Activated T-cell treated with anti-CD3 and anti-CD28 coated beads, Interleukin-2, amount 50 U/mL, for 1 hour (primary cell): ENCODE results near the gene STATH.
"Not testable (repeated sequence)": the region's sequence is repeated elsewhere in the genome, so short reads cannot be mapped to it uniquely, and the experiment has no call there.

ENCODE experiments used
- DNase-seq: peaks from one replicate; pipeline ENCODE4 v3.0.0-alpha.2; 2020

Gene STATH, protein sequence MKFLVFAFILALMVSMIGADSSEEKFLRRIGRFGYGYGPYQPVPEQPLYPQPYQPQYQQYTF

DNA sequence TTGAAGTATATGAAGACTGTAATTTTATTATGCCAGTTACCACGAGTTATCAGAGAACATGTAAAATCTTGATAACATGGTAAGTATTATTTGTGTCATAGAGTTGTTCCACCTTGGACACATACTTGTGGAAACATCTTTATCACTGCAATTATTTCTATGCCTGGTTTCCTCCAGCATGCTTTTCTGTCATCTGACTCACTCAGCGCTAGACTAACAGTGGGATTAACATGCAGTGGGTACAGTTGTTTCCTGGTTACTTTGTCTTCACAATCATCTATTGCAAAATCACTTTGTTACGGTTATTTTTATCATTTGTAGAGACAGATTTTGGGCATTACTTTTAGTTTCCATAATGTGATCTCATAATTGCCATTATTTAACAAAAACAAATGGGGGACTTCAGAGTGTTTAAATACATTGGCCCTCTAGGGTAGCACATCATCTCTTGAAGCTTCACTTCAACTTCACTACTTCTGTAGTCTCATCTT lies at the start of gene STATH:
TSS of gene STATH (plus strand) at position 441 of the 491 bp plus-strand sequence. CDS start 2,472 bp downstream, outside the sequence.
- no peak for DNase-seq

DNA sequence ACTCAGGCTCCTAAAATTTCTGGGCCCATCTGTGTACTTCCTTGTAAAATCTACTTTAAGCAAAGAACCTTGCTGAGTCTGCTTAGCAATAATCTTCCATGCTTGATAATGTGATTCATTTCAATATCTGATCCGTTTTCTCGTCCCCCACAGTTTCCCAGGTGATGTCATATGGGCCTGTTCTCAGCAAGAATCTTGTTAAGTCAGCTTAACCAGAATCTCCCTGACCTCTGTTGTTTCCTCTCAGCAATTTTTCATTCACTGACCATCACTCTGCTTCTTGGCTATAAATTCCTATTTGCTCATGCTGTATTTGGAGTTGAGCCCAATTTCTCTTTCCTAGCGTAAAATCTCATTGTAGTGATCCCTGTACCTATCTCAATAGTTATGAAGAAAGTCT lies 44.2 kb upstream of the STATH start:
- DNase-seq: no peak

DNA sequence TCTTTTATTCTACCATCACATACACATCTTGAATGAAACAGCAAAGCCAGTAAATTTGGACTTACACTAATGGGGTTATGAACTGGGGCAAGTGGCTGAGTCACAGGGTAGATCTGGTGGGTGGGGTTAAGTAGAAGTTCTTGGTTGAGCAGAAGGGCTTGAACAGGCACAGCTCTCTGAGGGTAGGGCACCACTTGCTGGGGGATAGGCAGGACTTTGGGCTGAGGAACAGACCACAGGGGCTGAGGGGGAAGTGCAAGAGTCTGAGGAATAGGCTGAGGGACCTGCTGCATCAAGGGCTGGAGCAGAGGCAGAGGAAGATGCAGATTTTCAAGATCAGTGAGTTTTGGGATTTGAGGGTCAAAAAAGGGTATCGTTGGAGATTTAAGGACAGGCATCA lies 38.6 kb upstream of the STATH start:
- no peak for DNase-seq

DNA sequence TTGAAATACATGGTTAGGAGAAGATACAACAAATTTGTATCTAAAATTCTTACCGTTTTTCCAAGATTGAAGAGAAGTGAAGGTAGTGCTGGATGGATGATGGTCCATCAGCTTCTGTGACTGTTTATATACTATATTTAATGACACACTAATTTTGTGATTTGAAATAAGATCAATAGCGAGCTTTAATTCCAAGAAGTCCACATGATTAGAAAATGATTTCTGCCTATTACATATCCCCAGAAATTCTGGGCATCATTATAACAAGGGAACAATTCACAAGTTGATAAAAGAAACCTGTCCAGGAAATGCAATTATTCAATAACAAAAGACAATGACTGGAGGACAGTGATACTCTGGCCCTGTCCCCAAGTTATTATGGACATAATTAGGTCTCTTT lies 30.1 kb upstream of the STATH start, which contains the start of gene CSN2:
TSS of gene CSN2 (minus strand) at position 101 of the 400 bp plus-strand sequence. CDS start 4,733 bp downstream, outside the sequence.
- no peak for DNase-seq

DNA sequence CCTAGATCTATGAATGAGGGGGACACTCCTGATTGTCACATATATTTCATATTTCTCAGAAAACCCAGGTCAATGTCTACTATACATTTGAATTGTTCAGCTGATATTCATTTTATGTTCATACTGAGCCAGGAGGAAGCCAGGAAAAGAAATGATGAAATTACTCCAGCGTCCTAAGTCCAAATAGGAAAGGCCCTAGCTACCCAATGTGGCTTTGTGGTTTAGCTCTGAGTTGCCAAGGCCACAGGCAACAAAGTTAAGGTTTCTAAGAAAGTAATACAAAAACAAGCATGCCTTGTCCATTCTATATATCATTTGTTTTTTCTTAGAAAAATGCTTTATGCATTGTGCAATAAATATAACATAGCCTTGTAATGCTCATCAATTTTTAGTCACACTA lies 25.7 kb upstream of the STATH start:
- no peak for DNase-seq

DNA sequence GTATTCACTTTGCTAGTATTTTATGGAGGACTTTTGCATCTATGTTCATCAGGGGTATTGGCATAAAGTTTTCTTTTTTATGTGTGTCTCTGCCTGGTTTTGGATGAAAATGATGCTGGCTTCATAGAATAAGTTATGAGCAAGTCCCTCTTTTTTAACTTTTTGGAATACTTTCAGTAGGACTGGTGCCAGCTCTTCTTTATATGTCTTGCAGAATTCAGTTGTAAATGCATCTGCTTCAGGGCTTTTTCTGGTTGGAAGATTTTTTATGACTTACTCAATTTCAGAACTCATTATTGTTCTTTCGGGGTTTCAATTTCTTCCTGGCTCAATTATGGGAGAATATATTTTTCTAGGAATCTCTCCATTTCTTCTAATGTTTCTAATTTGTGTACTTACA lies 21.1 kb upstream of the STATH start:
- no peak for DNase-seq

DNA sequence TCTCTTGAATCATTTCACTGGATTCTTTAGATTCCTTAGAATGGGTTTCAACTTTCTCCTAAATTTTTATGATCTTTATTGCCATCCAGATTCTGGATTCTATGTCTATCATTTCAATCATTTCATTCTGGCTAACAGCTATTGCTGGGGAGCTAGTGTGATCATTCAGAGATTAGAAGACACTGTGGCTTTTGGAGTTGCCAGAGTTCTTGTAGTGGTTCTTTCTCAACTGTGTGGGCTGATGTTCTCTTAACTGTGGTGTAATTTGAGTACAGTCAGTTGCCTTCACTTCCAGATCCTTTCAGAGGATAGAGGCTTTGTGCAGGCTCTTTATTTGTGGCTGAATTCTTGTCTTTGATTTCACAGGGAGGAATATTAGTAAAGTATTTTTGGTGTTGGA lies 18.2 kb upstream of the STATH start:
- no peak for DNase-seq

DNA sequence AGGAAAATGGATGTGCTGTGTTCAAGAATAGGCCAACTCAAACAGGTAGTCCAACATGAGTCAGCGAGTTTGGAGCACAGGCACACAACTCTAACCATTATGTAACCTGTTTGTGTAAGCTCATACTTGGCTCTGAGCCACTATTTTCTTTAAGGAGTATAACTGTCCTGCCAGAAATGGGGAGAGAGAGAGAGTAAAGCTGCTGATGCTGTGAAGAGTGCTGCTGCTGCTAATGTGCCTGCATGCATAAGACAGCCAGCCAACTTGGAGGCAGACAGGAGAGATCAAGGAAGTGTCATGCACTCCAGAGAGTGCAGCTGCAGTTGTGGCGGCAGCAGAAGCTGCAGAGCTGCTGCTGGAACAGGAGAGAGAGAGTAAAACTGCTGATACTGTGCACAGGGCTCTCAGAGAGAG lies 11.7 kb upstream of the STATH start:
- no peak for DNase-seq

DNA sequence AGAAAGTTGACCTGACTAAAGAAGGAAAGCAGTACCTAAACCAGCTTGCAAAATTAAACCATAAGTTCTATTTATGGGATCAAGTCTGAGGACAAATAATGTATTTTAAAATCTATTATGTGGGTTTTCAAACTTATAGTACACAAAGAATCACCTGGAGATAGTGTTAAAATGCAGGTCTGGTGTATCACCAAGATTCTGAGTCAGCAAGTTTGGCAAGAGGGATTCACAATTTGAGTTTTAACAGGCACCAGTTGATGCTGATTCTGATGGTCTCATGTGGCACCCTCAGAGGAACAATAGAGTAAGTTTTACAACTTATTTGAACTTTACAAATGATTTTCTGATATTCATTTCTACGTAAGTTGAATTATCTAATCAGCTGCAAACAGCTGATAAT lies 9.1 kb upstream of the STATH start:
- no peak for DNase-seq

DNA sequence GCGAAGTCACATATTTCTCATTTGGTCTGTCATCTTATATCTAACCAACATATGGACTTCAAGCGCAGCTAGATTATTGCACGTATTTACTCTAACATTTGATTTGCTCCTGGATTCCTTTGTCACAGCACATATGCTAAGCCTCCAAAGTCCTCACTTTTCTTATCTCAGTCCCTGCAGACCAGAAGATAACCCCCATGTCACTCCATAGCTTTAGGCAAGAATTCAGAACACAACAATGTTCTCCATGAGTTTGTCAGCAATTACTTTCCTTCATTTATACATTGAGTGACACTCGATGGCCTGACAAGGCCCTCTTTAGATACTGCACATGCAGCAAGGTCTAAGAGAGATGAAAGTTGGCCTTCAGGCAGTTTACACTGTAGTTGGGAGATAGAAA lies 4.8 kb upstream of the STATH start:
- DNase-seq: no peak

DNA sequence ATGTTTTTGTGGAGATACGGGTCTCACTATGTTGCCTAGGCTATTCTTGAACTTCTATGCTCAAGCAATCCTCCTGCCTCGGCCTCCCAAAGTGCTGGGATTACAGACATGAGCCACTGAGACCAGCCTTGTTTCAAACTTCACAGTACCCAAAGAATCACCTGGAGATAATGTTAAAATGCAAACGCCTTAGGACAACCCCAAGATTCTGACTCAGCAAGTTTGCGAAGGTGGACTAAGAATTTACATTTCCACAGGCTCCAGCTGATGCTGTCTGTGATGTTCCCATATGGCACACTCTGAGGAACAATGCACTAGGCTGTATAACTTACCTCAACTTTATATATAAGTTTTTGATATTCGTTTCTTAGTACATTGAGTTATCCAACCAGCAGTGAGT lies 984 bp upstream of the STATH start:
- no peak for DNase-seq

DNA sequence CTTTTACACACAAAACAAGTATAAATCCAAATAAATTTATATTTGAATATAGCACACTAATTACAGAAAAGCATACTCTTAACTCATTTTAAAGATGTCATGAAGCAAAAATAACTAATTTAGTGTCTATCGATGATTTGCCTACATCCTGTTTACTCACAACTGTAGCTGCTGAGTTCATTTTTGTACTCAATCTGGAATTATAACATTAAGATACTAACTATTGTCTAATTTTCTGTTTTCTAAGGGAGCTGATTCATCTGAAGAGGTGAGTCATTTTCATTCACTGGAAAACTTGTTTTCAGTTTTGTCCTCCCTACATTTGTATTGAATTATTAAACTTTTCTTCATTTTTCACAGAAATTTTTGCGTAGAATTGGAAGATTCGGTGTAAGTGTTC lies 3.7 kb downstream of the STATH start:
- no peak for DNase-seq

DNA sequence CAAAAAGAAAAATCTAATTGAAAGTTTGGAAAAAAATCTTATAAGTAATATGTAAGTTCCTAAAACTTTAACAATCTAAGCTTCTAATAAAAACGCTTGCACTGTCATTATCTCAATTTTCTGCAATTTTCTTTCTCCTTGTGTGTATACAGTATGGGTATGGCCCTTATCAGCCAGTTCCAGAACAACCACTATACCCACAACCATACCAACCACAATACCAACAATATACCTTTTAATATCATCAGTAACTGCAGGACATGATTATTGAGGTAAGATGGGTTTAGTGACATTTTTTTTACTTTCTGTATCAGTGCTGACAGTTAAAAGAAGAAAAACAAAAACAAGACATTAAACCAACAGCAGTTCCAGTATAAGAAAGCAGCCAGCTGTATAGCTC lies 4.9 kb downstream of the STATH start:
- DNase-seq: no peak

DNA sequence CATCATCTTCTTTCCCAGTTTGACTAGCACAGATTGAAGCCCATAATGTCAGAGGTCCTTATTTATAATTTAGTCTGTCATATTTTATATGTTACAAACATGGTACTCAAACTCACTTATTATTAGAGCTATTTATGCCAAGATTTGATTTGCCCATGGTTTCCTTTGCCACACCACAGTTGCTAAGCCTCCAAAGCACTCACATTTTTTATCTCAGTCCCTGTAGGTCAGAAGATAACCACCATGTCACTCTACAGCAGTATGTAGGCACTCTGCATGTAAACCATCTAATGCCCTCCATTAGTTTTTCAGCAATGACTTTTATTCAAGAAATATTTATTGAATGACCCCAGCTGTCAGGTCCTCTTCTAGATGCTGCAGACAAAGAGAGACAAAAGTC lies 6.7 kb downstream of the STATH start:
- no peak for DNase-seq

DNA sequence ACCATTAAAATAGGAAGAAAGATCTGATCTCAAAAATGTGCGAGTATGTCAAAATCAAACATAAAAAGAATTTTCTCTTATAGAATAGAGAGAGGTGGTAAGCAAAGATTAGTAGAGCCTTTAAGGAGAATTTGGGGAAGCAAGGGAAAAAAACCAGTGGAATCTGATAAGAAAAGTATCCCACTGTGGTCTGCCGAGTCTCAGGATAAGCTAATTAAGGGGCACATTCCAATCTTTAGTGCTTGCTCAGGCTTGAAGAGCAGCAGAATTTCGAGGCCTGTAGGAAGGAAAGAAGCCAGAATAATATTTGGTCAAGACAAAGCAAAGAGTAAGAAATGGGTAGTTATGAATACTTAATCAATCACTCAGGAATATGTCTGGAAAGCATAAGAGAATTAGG lies 13.0 kb downstream of the STATH start:
- DNase-seq: no peak

DNA sequence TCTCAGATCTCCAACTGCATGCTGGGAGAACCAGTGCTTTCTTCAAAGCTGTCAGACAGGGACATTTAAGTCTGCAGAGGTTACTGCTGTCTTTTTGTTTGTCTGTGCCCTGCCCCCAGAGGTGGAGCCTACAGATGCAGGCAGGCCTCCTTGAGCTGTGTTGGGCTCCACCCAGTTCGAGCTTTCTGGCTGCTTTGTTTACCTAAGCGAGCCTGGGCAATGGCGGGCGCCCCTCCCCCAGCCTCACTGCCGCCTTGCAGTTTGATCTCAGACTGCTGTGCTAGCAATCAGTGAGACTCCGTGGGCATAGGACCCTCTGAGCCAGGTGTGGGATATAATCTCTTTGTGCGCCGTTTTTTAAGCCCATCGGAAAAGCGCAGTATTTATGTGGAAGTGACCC lies 23.2 kb downstream of the STATH start:
- not testable (repeated sequence) for DNase-seq

DNA sequence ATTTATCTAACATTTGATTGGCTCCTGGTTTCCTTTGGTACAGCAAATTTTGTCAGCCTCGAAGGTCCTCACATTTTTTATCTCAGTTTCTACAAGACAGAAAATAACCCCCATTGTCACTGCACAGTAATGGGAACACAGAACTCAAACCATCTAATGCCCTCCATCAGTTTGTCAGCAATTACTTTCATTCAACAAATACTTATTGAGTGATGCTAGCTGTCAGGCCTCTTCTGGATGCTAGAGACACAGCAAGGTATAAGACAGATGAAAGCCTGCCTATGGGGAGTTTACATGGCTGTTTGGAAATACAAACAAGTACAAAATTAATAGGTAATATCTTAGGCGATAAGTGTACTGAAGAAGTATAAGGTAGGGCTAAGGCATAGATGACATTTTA lies 27.5 kb downstream of the STATH start:
- DNase-seq: no peak

DNA sequence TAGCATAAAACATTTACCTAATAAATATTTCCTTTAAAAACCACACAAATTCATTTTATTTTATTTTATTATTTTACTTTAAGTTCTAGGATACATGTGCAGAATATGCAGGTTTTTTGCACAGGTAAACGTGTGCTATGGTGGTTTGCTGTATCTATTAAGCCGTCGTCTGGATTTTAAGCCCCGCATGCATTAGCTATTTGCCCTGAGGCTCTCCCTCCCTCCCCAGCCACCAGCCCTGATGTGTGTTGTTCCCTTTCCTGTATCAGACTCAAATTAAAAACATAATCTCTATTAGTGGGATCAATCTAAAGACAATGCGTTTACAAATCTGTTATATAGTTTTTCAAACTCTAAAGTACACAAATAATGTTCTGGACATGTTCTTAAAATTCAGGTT lies 31.2 kb downstream of the STATH start:
- DNase-seq: no peak

DNA sequence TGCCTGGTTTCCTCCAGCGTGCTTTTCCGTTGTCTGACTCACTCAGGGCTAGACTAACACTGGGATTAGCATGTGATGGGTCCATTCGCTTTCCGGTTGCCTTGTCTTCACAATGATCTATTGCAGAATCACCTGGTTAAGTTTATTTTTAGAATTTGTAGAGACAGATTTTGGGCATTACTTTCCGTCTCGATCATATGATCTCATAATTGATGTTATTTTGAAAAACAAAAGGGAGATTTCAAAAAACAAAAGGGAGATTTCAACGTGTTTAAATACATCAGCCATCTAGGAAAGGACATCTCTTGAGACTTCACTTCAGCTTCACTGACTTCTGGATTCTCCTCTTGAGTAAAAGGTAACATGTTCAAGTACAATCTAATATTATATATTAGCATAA lies 32.4 kb downstream of the STATH start, which contains the start of gene HTN3:
TSS of gene HTN3 (plus strand) at position 301 of the 400 bp plus-strand sequence. CDS start 2,282 bp downstream, outside the sequence.
- not testable (repeated sequence) for DNase-seq

DNA sequence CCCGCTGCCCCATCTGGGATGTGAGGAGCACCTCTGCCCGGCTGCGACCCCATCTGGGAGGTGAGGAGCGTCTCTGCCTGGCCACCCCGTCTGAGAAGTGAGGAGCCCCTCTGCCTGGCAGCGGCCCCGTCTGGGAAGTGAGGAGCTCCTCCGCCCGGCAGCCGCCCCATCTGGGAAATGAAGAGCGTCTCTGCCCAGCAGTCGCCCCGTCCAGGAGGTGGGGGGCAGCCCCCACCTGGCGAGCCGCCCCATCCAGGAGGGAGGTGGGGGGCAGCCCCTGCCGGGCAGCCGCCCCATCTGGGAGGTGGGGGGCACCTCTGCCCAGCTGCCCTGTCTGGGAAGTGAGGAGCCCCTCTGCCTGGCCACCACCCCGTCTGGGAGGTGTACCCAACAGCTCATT lies 41.8 kb downstream of the STATH start:
- not testable (repeated sequence) for DNase-seq

DNA sequence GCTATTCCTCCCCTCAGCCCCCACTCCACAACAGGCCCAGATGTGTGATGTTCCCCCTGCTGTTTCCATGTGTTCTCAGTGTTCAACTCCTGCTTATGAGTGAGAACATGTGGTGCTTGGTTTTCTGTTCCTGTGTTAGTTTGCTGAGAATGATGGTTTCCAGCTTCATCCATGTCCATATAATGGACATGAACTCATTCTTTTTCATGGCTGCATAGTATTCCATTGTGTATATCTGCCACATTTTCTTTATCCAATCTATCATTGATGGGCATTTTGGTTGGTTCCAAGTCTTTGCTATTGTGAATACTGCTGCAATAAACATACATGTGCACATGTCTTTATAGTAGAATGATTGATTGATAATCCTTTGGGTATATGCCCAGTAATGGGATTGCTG lies 44.2 kb downstream of the STATH start:
- not testable (repeated sequence) for DNase-seq

DNA sequence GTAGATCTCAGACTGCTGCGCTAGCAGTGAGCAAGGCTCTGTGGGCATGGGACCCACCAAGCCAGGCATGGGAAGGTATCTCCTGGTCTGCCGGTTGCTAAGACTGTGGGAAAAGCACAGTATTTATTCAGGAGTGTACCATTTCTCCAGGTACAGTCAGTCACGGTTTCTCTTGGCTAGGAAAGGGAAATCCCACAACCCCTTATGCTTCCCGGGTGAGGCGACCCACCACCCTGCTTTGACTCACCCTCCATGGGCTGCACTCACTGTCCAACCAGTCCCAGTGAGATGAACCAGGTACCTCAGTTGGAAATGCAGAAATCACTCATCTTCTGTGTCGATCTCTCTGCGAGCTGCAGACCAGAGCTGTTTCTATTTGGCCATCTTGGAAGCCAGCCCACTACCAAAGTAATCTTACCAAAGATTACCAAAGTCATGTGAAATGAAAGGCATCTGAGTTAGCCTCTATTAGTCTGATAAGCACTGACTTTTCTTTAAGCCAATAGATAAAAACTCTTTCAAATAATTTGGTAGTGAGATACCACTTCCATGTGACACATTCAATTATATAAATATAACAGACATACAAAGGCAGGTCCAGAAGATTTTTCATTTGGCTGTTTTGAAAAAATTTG lies 46.0 kb downstream of the STATH start:
- DNase-seq: no peak

DNA sequence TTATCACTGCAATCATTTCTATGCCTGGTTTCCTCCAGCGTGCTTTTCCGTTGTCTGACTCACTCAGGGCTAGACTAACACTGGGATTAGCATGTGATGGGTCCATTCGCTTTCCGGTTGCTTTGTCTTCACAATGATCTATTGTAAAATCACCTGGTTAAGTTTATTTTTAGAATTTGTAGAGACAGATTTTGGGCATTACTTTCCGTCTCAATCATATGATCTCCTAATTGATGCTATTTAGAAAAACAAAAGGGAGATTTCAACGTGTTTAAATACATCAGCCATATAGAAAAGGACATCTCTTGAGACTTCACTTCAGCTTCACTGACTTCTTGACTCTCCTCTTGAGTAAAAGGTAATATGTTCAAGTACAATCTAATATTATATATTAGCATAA lies 54.4 kb downstream of the STATH start, which contains the start of gene HTN1:
TSS of gene HTN1 (plus strand) at position 301 of the 400 bp plus-strand sequence. CDS start 2,639 bp downstream, outside the sequence.
- DNase-seq: not testable (repeated sequence)
